22Rv1 (cell line): Measurements from ENCODE around the gene P2RY8.

Experiments used
- CTCF ChIP-seq: fragments of 450-650 bp; IDR thresholded peaks from 2 replicates; pipeline ENCODE4 v1.5.1; 2017; ENCODE audit warnings: mild to moderate bottlenecking
- ZFX ChIP-seq: fragments of 450-650 bp; IDR thresholded peaks from 2 replicates; pipeline ENCODE4 v1.6.1; 2017; ENCODE audit warnings: antibody characterized with exemption, borderline replicate concordance

GRCh38 chrX:1476682-1477081 lies 60.3 kb downstream of the P2RY8 start:
- TF ChIP-seq CTCF (no peak), ZFX (no peak)
